GM18907 (cell line): ENCODE results near the gene KRT83.

ENCODE experiments used
- ATAC-seq: cut with Tn5 transposase; IDR thresholded peaks from one replicate; pipeline ENCODE4 v1.9.1; 2021; ENCODE audit warnings: mild to moderate bottlenecking, moderate library complexity; ENCODE audit not compliant: unreplicated experiment

Gene KRT83

DNA sequence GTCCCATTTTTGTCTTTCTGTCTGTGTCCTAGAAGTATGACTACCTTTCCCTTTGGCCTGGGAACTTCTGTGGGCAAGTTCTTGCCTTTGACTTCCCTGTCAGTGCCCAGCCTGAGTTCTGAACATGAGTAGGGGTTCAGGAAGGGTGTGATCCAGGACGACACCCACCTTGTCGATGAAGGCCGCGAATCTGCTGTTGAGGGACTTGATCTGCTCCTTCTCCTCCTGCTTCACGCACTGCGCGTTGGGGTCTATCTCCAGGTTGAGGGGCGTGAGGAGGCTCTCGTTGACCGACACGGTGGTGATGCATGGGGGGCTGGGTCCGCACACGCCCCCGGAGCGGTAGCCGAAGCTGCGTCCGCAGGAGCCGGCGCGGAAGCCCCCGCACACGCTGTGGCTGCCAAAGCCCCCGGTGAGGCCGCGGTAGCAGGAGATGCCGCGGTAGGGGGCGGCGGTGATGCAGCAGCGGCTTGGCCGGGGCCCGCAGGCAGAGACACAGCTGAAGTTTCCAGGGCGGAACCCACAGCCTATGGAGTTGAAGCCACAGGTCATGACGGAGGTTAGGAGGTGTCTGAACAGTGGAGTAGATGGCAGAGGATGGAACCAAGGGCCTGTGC is at the start of gene KRT83:
TSS of gene KRT83 (minus strand) at position 615 of the 617 bp plus-strand sequence. CDS start at position 552, 63 bp downstream.
- no peak for ATAC-seq

GRCh38 chr12:52369809-52370208 is 48.6 kb upstream of the KRT83 start:
- ATAC-seq, result no peak

DNA sequence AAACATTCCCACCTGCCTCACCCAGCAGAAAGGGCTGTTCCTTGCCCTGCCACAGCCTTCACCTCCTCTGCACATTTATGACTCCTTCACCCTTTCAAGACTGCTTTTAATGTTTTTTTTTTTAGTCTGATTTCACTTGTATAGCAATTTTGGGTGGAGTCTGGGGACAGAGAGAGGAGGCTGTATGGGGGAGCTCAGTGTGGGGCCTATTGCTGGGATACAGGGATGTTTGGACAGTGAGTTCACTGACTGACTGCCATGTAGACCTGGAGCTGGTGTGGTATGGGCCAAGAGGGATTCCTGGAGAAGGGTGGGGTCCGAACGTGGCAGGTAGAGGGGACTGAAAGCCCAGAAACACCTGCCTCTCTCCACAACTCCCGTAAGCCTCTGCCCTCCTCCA is 48.0 kb upstream of the KRT83 start:
- no peak for ATAC-seq

- ATAC-seq, result no peak
Measured at GRCh38 chr12:52368508-52368907, 47.3 kb upstream of the KRT83 start.

- no peak for ATAC-seq
Measured at GRCh38 chr12:52367876-52368275, 46.7 kb upstream of the KRT83 start.

GRCh38 chr12:52366738-52367485 is 45.7 kb upstream of the KRT83 start, which contains the start of gene KRT85:
KRT85 (minus strand) TSS chr12:52367481; CDS start chr12:52367405, 76 bp downstream.
- ATAC-seq, result no peak

DNA sequence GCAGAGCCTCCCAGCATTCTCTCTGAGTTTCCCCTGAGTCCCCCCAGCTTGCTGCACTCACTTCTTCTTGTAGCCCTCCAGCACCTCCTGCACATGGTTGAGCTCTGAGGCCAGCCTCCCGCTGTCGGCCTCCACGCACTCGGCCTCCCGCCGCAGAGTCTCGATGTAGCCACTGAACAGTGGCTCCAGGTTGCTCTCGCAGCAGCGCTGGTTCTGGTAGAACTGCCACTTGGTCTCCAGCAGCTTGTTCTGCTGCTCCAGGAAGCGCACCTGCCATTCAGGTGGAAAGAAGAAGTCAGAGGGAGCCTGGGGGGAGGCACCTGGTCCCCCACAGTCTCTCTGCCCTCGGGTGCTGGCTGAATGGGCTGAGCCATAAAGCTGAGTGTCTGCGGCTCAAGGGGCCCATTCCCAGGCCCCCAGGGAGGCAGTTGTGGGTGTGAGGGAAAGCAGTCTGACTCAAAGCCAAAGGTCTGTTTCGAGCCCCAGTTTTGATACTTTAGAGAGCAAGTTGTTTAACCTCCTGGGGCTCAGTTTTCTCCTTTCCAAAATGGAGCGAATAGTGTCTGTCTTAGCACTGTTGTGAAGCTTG is 43.8 kb upstream of the KRT83 start:
- ATAC-seq, result no peak

GRCh38 chr12:52364061-52364460 is 42.9 kb upstream of the KRT83 start:
- ATAC-seq, result no peak

DNA sequence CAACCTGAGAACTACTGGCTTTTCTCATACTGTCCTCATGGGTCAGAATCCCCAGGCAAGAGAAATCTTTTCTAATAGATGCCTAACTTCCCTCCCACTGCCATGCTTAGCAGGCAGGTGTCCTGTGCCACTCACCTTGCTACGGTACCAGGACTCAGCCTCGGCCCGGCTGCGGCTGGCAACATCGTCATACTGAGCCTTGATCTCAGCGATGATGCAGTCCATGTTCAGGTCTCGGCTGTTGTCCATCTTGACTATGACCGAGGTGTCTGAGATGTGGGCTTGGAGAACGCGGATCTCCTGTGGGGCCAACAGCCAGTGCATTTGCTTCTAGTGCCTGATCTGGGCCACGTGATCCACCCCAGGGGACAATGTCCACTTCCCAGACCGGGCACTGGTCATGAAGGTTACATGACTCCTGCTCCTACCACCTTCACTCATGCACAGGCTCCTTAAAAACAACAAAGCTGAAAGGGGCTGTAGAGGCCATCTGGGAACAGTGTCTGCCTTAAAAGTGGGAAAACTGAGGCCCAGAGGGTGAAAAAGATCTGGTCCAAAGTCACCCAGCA is 42.0 kb upstream of the KRT83 start:
- ATAC-seq, result no peak

GRCh38 chr12:52362118-52362726 is 41.0 kb upstream of the KRT83 start:
- ATAC-seq, result no peak

DNA sequence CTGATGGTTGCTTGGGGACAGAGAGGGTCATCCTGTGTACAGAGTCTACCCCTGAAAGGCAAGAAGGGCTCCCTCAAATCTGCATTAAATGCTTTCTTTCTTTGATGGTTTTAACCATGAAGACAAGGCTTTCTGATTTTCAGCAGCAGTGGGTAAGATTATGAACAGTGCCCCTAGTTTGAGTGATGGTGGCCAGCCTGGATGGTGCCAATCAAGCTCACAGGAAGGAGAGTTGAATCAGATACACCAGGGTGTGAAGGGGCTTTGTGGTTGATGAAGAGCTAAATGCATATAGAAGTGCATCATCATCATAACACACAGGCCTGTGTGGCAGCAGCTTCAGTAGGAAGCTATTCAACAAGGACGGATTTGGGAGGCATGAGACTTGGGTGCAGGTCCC is 40.4 kb upstream of the KRT83 start:
- no peak for ATAC-seq

DNA sequence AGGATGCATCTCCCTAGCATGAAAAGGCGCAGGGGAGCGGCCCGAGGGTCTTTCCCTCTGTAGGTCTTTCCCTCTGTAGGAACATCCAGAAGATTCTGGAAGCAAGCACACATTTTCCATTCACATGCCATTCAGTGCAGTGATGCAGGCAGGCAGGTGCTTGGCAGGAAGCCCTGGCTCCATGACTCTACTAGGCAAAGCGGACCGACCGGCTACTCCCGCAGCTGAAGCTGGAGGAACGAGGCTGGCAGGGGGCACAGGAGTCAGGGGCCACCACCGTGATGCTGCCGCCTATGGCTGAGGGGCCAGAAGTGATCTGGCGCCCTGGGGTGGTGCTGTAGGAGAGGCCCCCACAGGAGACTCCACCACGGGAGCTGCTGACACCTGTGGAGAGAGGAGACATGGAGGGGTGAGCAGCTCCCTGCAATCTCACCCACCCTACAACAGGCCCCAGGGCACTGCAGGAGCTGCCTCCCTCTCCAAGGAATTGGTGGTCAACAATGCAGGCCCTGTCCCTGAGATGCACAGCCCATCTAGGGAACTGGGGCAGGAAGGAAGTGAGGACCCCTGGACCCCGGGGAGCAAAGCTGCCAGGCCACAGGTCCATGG is 39.6 kb upstream of the KRT83 start:
- no peak for ATAC-seq

GRCh38 chr12:52360106-52360662 is 39.0 kb upstream of the KRT83 start:
- ATAC-seq, result no peak

GRCh38 chr12:52359621-52360061 is 38.4 kb upstream of the KRT83 start:
- ATAC-seq, result no peak

- peak; percentile 92 for ATAC-seq
Measured at GRCh38 chr12:52358575-52359350, 37.6 kb upstream of the KRT83 start.

DNA sequence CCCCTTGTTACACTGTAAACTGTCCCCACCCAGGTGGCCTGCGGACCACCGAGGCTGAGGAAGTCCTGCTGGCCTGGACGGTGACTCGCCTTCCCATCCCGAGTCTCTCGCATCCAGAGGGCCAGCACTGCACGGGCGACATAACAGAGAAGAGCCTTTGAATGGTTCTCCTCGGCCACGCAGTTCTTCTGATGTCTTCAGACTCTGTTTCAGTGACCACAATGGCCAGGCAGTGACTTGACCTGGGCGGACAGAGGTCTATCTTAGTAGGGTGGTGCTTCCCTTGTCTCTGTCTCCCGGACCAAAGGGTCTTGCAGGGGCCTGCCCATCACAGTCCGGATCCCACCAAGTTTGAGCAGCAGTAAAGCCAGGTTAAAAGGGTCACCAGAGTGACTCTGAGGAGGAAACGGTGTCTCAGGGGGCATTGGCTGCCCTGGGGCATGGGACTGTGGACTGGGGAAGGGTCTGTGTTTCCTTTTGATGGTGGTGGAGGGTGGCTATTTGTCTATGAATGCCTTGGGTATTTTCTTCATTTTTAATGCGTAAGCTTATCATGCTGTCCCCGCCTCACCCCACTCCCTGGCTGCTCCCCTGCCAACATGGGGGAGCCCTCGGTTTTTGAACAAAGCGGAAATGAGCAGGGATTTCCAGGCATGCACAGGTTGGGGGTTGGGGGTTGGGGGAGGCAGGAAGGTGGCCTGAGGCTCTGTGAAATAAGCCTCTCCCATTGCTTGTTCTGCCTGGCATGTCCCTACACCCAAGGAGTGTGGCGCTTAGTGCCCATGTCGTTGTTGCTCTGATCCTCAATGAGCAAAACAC is 35.8 kb upstream of the KRT83 start:
- no peak for ATAC-seq

- ATAC-seq, result no peak
Measured at GRCh38 chr12:52356031-52356761, 35.0 kb upstream of the KRT83 start.

DNA sequence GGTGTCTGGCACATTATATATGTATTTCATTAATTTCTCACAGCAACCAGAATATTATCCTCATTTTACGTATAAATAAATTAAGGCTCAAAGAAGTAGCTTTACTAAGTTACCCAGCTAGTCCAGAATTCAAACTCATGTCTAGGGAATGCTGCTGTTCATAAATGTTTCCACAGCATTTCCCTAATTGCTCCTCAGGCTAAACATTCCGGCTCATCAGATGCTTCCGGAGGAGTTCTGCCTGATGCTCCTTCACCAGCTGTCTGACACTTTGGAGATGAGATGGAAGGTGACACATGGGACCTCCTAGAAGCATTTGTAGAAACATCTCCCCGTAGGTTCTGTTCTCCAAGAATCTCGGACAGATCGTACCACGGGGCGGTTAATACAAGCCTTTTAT is 34.0 kb upstream of the KRT83 start:
- no peak for ATAC-seq
